ENCODE results near the gene IRAK3. TPM values are rescaled to one million over a fixed set of nuclear protein-coding genes. Genes with fewer than 3 reads are reported as not detected.

IRAK3 gene
- total RNA-seq, 1 experiment from 2014 or later = 2.4 TPM

GRCh38 chr12:66187821-66188220 lies 1.2 kb upstream of the IRAK3 start:
- no peak overlapping the region for H3K27ac ChIP-seq (ENCODE audit: low read length)
- BruUV-seq (replicated peaks) = no TSS peak
- no peak for ATAC-seq
- in situ Hi-C loops (cut with HindIII; ENCODE audit: low pct_unique_long_range_greater_than_20kb, low sequenced_read_pairs) (no loop called here), intact Hi-C loops (cut with micrococcal nuclease; ENCODE audit: unreplicated experiment) (no loop called here)
- peaks cover 6% of the 10 kb centered on the region; the same call in 1 of the 2 replicates for H3K4me1 ChIP-seq (ENCODE audit: control insufficient read depth, insufficient read depth, low read length)
- no peaks in the 10 kb centered on the region for H3K9me3 ChIP-seq (ENCODE audit: control insufficient read depth, insufficient read depth, low read depth, low read length)
- DNase-seq (ENCODE audit: low read depth, low spot score) = no peak
- no peaks in the 10 kb centered on the region for H3K36me3 ChIP-seq (ENCODE audit: control insufficient read depth, insufficient read depth, low read length)
- POLR2A ChIA-PET = no interaction called here
- H3K4me3 ChIP-seq (ENCODE audit: low read depth in 2 of 2, low read length in 2 of 2) = no peak overlapping the region
- H3K27me3 ChIP-seq (ENCODE audit: control insufficient read depth, insufficient read depth, low read length) = peaks cover 4% of the 10 kb centered on the region; the same call in 1 of the 2 replicates
- no peak for TF ChIP-seq REST (IDR thresholded peaks at IDR 0.05; ENCODE audit: insufficient read depth in 1 of 2, low read depth in 2 of 2, low read length in 1 of 2)
- no peak for TF ChIP-seq TCF7L2 (IDR thresholded peaks at IDR 0.05; ENCODE audit: low read depth, low read length)
- TF ChIP-seq SIN3A (IDR thresholded peaks at IDR 0.05; ENCODE audit: borderline replicate concordance, insufficient read depth, low read depth, low read length) = no peak
- no peak for TF ChIP-seq CTCF (IDR thresholded peaks at IDR 0.05)
- no peak for TF ChIP-seq POLR2AphosphoS5 (IDR thresholded peaks at IDR 0.05; ENCODE audit: low read depth, low read length)
- CTCF ChIA-PET = no interaction called here

GRCh38 chr12:66189486-66189843 lies 451 bp downstream of the IRAK3 start:
- no TSS peak for BruUV-seq (replicated peaks)
- Histone ChIP-seq H3K4me1 (ENCODE audit: control insufficient read depth, insufficient read depth, low read length) (peaks cover 6% of the 10 kb centered on the region; the same call in 1 of the 2 replicates), H3K27me3 (ENCODE audit: control insufficient read depth, insufficient read depth, low read length) (peaks cover 4% of the 10 kb centered on the region; the same call in 1 of the 2 replicates), H3K9me3 (ENCODE audit: control insufficient read depth, insufficient read depth, low read depth, low read length) (no peaks in the 10 kb centered on the region), H3K4me3 (ENCODE audit: low read depth in 2 of 2, low read length in 2 of 2) (peak overlapping the region; percentile 47 to 56), H3K36me3 (ENCODE audit: control insufficient read depth, insufficient read depth, low read length) (no peaks in the 10 kb centered on the region), H3K27ac (ENCODE audit: low read length) (no peak overlapping the region)
- DNase-seq (ENCODE audit: low read depth, low spot score) = no peak
- no peak for ATAC-seq
- POLR2A ChIA-PET = no interaction called here
- CTCF ChIA-PET = no interaction called here
- TF ChIP-seq TCF7L2 (IDR thresholded peaks at IDR 0.05; ENCODE audit: low read depth, low read length) (no peak), POLR2AphosphoS5 (IDR thresholded peaks at IDR 0.05; ENCODE audit: low read depth, low read length) (no peak), SIN3A (IDR thresholded peaks at IDR 0.05; ENCODE audit: borderline replicate concordance, insufficient read depth, low read depth, low read length) (no peak)
- in situ Hi-C loops (cut with HindIII; ENCODE audit: low pct_unique_long_range_greater_than_20kb, low sequenced_read_pairs) (no loop called here), intact Hi-C loops (cut with micrococcal nuclease; ENCODE audit: unreplicated experiment) (no loop called here)

GRCh38 chr12:66189889-66190288 lies 875 bp downstream of the IRAK3 start:
- POLR2A ChIA-PET = interaction anchor here (0.5 to 0.7 kb wide), 3 partner anchors 23 to 300 kb away, joined by 3 to 6 read pairs (median 4); no protein-coding TSS in a partner anchor
- ATAC-seq = no peak

More at GRCh38 chr12:66189889-66190288, 875 bp downstream of the IRAK3 start:
- TF ChIP-seq REST (IDR thresholded peaks at IDR 0.05; ENCODE audit: insufficient read depth in 1 of 2, low read depth in 2 of 2, low read length in 1 of 2) (no peak), TCF7L2 (IDR thresholded peaks at IDR 0.05; ENCODE audit: low read depth, low read length) (no peak), POLR2AphosphoS5 (IDR thresholded peaks at IDR 0.05; ENCODE audit: low read depth, low read length) (no peak), CTCF (IDR thresholded peaks at IDR 0.05) (no peak)
- peaks cover 6% of the 10 kb centered on the region; the same call in 1 of the 2 replicates for H3K4me1 ChIP-seq (ENCODE audit: control insufficient read depth, insufficient read depth, low read length)
- CTCF ChIA-PET = no interaction called here
- no peaks in the 10 kb centered on the region for H3K9me3 ChIP-seq (ENCODE audit: control insufficient read depth, insufficient read depth, low read depth, low read length)
- intact Hi-C loops (cut with micrococcal nuclease; ENCODE audit: unreplicated experiment) (no loop called here), in situ Hi-C loops (cut with HindIII; ENCODE audit: low pct_unique_long_range_greater_than_20kb, low sequenced_read_pairs) (no loop called here)
- H3K36me3 ChIP-seq (ENCODE audit: control insufficient read depth, insufficient read depth, low read length) = no peaks in the 10 kb centered on the region
- peak overlapping the region; percentile 47 to 56; a peak in 2 of 4 replicates for H3K4me3 ChIP-seq (ENCODE audit: low read depth in 2 of 2, low read length in 2 of 2)
- DNase-seq (ENCODE audit: low read depth, low spot score) = no peak
- no peak overlapping the region for H3K27ac ChIP-seq (ENCODE audit: low read length)
- H3K27me3 ChIP-seq (ENCODE audit: control insufficient read depth, insufficient read depth, low read length) = peaks cover 4% of the 10 kb centered on the region; the same call in 1 of the 2 replicates
- no TSS peak for BruUV-seq (replicated peaks)
